ENCODE results near the gene AKR1A1.
A peak's percentile ranks its signal among the peaks of the same experiment; 100 is the strongest.

AKR1A1 gene

DNA sequence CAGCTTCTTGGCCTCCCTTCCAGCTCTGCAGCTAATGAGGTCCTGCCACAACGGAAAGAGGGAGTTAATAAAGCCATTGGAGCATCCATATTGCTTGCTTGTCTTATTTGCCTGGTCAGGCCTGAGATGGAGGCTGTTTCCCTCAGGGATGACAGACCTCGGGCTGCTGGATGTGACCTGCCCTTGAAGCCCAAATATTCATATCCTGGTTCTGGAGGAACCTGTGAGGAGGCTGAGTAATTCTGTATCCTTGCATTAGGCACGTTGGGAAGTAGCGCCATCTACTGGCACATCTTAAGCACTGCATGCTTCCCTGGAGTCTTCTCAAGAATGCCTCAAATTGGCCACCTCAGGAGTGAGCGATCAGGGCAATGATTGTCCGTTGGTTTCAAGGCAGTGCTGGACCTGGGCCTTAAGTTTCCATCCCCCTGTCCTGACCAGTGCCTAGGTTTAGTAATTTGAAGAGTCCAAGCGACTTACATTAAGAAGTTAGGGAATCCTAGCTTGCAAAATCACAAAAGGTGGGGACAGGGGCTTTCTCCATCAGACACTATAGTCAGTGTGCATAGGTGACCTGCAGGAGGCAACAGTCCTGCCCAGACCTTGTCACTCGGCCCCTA, 19.4 kb downstream of the AKR1A1 start:
- no peak overlapping the region for H2AFZ ChIP-seq (ENCODE audit: low read length, unreplicated experiment)
- no peak overlapping the region for H3K27ac ChIP-seq (ENCODE audit: low read depth, low read length)
- peaks cover 12% of the 10 kb centered on the region; the same call in 1 of the 2 replicates for H3K36me3 ChIP-seq (ENCODE audit: insufficient read depth, low read length)
- H3K4me3 ChIP-seq (ENCODE audit: low read depth, low read length): no peak overlapping the region
- no peaks in the 10 kb centered on the region for H3K4me1 ChIP-seq (ENCODE audit: control insufficient read depth, insufficient read depth, low read length, unreplicated experiment)
- no peaks in the 10 kb centered on the region for H3K27me3 ChIP-seq (ENCODE audit: insufficient read depth, low read length)
- H3K79me2 ChIP-seq (ENCODE audit: control insufficient read depth, insufficient read depth, low read length, unreplicated experiment): no peaks in the 10 kb centered on the region

DNA sequence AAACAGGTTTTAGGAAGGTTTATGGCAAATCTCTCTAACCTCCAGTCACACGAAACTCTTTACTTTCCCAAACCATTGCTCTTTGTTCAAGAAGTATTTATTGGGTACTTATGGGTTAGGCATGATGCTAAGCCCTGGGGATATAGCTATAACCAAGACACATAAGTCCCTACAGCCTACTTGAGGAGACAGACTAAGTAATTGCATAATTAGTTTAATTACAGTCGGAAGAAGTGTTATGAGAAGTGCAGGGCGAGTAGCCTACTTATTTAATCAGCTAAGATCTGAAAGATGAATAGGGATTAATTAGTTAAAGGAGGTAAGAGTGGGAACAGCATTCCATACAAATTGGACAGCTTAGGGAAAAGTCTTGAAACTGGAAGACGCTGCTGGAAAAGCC, 20.0 kb downstream of the AKR1A1 start:
- Histone ChIP-seq H3K27ac (ENCODE audit: low read depth, low read length) (no peak overlapping the region), H3K4me3 (ENCODE audit: low read depth, low read length) (no peak overlapping the region), H3K79me2 (ENCODE audit: control insufficient read depth, insufficient read depth, low read length, unreplicated experiment) (no peaks in the 10 kb centered on the region), H3K4me1 (ENCODE audit: control insufficient read depth, insufficient read depth, low read length, unreplicated experiment) (no peaks in the 10 kb centered on the region), H2AFZ (ENCODE audit: low read length, unreplicated experiment) (no peak overlapping the region), H3K27me3 (ENCODE audit: insufficient read depth, low read length) (no peaks in the 10 kb centered on the region), H3K36me3 (ENCODE audit: insufficient read depth, low read length) (peaks cover 12% of the 10 kb centered on the region; the same call in 1 of the 2 replicates)

DNA sequence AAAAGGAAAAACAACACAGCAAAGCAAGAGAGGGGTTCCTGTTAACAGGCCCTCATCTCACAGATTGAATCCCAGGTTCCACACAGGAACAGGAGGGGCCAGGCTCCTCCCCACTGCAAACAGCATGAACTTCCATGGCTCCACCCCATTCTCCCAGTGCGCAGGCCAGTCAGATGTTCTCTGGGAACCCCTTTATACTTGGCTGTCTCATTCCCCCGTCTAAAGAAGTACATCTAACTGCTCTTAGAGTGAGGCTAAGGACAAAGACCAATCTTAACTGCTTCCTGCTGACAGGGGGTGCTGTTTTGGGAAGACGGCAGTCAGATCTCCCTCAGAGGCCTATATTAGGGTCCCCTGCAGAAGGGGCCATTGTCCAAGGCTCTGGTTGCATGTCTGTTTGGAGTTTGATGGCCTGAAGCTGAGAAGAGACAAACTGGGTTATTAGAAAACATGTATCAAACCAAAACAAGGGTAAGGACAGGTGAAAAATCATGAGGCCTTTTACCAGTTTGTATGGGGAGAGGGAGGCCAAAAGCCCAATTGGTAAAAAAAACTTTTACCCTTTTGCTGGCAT, 22.7 kb downstream of the AKR1A1 start:
- Histone ChIP-seq H3K27ac (ENCODE audit: low read depth, low read length) (no peak overlapping the region), H2AFZ (ENCODE audit: low read length, unreplicated experiment) (no peak overlapping the region), H3K4me3 (ENCODE audit: low read depth, low read length) (no peak overlapping the region), H3K27me3 (ENCODE audit: insufficient read depth, low read length) (no peaks in the 10 kb centered on the region), H3K79me2 (ENCODE audit: control insufficient read depth, insufficient read depth, low read length, unreplicated experiment) (no peaks in the 10 kb centered on the region), H3K36me3 (ENCODE audit: insufficient read depth, low read length) (peaks cover 8% of the 10 kb centered on the region; the same call in 1 of the 2 replicates), H3K4me1 (ENCODE audit: control insufficient read depth, insufficient read depth, low read length, unreplicated experiment) (no peaks in the 10 kb centered on the region)

DNA sequence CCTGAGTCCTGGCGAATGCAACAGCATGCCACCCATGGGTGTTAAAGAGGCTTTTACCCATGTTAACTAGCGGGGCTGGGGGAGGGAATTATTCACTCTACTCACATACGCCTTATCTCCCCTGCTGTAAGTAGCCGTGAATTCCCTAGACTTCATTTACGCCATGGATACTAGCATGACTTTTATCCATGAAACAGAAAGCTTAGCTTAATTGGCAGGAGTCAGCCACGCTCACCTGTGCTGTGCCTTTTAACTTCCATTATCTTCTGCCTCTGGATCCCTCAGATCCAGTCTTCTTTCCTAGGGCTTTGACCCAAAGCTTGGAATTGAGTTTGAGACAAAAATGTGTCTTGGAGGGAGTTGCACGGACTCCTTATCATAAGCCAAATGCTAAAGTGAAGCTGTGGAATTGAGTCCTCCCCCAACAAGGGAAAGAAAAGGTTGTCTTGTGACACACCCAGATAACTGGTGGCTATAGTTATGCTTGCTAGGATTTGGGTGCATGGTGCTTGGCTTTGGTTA, 23.5 kb downstream of the AKR1A1 start:
- H3K27me3 ChIP-seq (ENCODE audit: insufficient read depth, low read length): no peaks in the 10 kb centered on the region
- H3K27ac ChIP-seq (ENCODE audit: low read depth, low read length): no peak overlapping the region
- H2AFZ ChIP-seq (ENCODE audit: low read length, unreplicated experiment): no peak overlapping the region
- no peak overlapping the region for H3K4me3 ChIP-seq (ENCODE audit: low read depth, low read length)
- H3K4me1 ChIP-seq (ENCODE audit: control insufficient read depth, insufficient read depth, low read length, unreplicated experiment): no peaks in the 10 kb centered on the region
- H3K36me3 ChIP-seq (ENCODE audit: insufficient read depth, low read length): peaks cover 8% of the 10 kb centered on the region; the same call in 1 of the 2 replicates
- H3K79me2 ChIP-seq (ENCODE audit: control insufficient read depth, insufficient read depth, low read length, unreplicated experiment): no peaks in the 10 kb centered on the region

DNA sequence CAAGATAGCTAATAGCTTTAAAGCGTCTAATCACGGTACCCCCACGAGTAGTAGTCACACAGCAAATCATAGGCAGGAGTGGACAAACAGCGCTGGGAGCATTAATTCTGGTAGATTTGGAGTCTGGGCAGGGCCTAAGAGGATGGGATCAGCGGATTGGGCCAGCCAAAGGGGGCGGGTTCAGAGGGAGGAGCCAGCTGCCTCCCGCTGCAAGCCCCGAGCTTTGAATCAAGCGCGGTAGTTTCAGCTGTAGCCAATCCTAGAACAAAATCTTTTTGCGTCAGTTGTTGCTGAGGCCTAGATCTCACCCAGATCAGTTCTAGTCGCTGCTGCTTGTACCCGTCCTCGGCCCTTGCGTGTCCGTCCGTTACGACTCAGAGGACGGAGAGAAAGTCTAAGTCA, 32.6 kb downstream of the AKR1A1 start:
- peaks cover 42% of the 10 kb centered on the region for H3K79me2 ChIP-seq (ENCODE audit: control insufficient read depth, insufficient read depth, low read length, unreplicated experiment)
- no peaks in the 10 kb centered on the region for H3K27me3 ChIP-seq (ENCODE audit: insufficient read depth, low read length)
- no peaks in the 10 kb centered on the region for H3K36me3 ChIP-seq (ENCODE audit: insufficient read depth, low read length)
- peak overlapping the region; percentile 99 for H2AFZ ChIP-seq (ENCODE audit: low read length, unreplicated experiment)
- H3K4me1 ChIP-seq (ENCODE audit: control insufficient read depth, insufficient read depth, low read length, unreplicated experiment): peaks cover 16% of the 10 kb centered on the region
- H3K27ac ChIP-seq (ENCODE audit: low read depth, low read length): peak overlapping the region; percentile 85
- peak overlapping the region; percentile 86 for H3K4me3 ChIP-seq (ENCODE audit: low read depth, low read length)

DNA sequence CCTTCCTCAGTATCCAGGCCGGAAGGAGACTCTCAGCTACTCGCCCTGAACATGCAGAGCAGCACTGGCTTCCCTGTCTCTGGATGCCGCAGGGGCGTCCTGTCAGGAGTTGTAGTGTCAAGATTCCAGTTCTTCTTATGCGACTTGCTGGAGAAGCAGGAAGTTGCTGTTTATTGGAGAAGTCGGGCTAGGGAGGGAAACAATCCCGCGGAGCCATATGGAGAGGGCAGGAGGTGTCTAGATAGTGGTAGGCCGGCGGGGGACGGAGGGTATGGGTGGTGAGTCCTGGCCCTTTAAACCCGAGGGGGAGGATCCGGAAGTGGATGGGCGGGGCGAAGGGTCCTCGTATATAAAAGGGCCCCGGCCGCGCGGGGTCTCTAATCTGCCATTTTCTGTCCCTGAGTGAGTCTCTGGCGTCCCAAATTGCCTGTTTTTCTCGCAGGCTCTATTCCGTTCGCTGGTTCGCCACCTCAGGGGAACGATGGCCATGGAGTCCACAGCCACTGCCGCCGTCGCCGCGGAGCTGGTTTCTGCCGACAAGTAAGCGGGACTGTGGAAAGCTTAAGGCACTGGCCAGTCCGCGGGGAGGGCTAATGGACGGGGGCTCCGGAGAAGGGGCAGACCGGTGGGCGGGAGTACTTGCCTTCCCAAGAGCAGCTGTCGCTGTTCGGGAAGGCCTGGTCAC, 33.2 kb downstream of the AKR1A1 start, which contains the start of gene NASP:
Gene NASP (plus strand): TSS at position 376 of the 685 bp plus-strand sequence. CDS start 106 bp downstream, at position 482.
- H3K4me1 ChIP-seq (ENCODE audit: control insufficient read depth, insufficient read depth, low read length, unreplicated experiment): peaks cover 16% of the 10 kb centered on the region
- no peaks in the 10 kb centered on the region for H3K36me3 ChIP-seq (ENCODE audit: insufficient read depth, low read length)
- peaks cover 48% of the 10 kb centered on the region for H3K79me2 ChIP-seq (ENCODE audit: control insufficient read depth, insufficient read depth, low read length, unreplicated experiment)

DNA sequence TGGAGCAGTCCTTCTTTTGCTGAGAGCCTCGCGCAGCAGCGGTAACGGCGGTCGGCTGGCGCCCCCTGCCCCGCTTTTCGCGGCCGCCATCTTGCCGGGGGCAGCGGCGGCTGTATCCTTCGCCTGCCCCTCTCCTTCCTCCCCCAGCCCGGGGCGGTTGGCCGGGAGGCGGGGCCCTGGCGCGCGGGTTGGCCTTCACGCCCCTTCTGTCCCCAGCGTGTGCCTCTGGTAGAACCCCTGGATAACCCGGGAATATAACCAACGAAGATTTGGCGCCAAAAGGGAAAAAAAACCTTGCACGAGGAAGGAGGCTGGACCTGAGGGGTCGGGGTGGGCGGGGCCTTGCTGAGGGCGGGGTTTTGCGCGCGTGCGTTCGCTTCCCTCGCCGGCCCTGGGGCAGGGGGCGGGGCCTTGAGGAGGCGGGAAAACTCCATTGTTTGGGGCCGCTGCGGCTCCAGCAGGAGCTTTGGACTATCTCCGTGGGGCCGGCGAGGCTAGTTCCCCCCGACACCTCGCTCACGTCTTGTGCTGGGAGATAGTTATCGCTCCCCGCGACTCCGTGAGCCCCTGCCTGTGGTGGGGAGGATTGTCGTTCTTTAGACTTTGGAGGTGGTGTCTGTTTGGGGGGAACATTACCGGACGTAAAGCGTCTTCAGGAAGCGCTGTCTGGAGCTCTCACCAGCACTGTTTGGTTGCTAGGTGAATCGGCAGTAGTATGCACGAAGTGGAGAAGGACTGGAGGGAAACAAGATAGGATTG, 33.9 kb downstream of the AKR1A1 start:
- Histone ChIP-seq H3K4me1 (ENCODE audit: control insufficient read depth, insufficient read depth, low read length, unreplicated experiment) (peaks cover 16% of the 10 kb centered on the region), H2AFZ (ENCODE audit: low read length, unreplicated experiment) (peak overlapping the region; percentile 76), H3K79me2 (ENCODE audit: control insufficient read depth, insufficient read depth, low read length, unreplicated experiment) (peaks cover 55% of the 10 kb centered on the region), H3K36me3 (ENCODE audit: insufficient read depth, low read length) (no peaks in the 10 kb centered on the region), H3K27ac (ENCODE audit: low read depth, low read length) (peak overlapping the region; percentile 85), H3K4me3 (ENCODE audit: low read depth, low read length) (peak overlapping the region; percentile 86), H3K27me3 (ENCODE audit: insufficient read depth, low read length) (no peaks in the 10 kb centered on the region)

More for the DNA sequence above, 33.2 kb downstream of the AKR1A1 start, which contains the start of gene NASP:
- H2AFZ ChIP-seq (ENCODE audit: low read length, unreplicated experiment): peak within 1 kb of the TSS; percentile 99
- no peaks in the 10 kb centered on the region for H3K27me3 ChIP-seq (ENCODE audit: insufficient read depth, low read length)
- H3K4me3 ChIP-seq (ENCODE audit: low read depth, low read length): peak within 1 kb of the TSS; percentile 86
- H3K27ac ChIP-seq (ENCODE audit: low read depth, low read length): peak within 1 kb of the TSS; percentile 85

DNA sequence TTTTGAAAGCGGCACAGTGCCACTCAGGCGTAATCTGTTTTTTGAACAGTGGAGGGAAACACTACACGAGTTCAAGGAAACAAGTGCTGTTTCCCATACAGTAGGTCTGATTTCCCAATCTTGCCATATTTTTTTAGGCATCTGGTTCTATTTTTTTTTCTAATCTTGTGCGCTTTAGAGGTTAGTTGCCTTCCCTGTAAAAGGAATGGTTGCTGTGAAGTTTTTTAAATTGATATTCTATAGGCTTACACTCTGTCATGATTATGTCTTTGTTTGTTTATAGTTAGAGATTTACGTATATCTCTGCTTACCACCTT, 34.4 kb downstream of the AKR1A1 start:
- H3K36me3 ChIP-seq (ENCODE audit: insufficient read depth, low read length): no peaks in the 10 kb centered on the region
- H3K4me1 ChIP-seq (ENCODE audit: control insufficient read depth, insufficient read depth, low read length, unreplicated experiment): peaks cover 16% of the 10 kb centered on the region
- H3K27me3 ChIP-seq (ENCODE audit: insufficient read depth, low read length): no peaks in the 10 kb centered on the region
- H3K4me3 ChIP-seq (ENCODE audit: low read depth, low read length): peak overlapping the region; percentile 86
- H3K79me2 ChIP-seq (ENCODE audit: control insufficient read depth, insufficient read depth, low read length, unreplicated experiment): peaks cover 60% of the 10 kb centered on the region
- no peak overlapping the region for H2AFZ ChIP-seq (ENCODE audit: low read length, unreplicated experiment)
- H3K27ac ChIP-seq (ENCODE audit: low read depth, low read length): peak overlapping the region; percentile 85

DNA sequence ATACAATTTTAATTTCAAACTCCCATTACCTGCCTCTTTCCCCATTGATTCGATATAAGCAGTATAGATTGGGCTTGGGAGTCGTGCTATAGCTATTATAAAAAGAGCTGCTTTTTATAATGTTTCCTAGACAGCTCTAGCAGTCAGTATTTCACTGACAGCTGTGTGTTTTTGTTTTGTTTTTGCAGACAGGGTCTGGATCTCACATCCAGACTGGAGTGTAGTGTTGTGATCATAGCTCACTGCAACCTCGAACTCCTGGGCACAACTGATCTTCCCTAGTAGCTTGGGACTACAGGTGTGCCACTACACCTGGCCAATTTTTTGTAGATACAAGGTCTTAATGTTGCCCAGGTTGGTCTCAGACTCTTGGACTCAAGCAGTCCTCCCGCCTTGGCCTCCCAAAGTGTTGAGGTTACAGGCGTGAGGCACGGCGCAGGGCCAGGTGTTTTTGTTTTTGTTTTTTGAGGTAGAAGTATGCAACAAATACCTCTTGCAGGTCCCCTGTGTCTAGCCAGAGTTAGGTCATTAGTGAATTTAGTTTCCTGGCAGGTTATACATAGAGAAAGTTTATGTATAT, 35.0 kb downstream of the AKR1A1 start:
- Histone ChIP-seq H2AFZ (ENCODE audit: low read length, unreplicated experiment) (no peak overlapping the region), H3K4me3 (ENCODE audit: low read depth, low read length) (peak overlapping the region; percentile 86), H3K79me2 (ENCODE audit: control insufficient read depth, insufficient read depth, low read length, unreplicated experiment) (peaks cover 65% of the 10 kb centered on the region), H3K27ac (ENCODE audit: low read depth, low read length) (peak overlapping the region; percentile 85), H3K4me1 (ENCODE audit: control insufficient read depth, insufficient read depth, low read length, unreplicated experiment) (peaks cover 16% of the 10 kb centered on the region), H3K27me3 (ENCODE audit: insufficient read depth, low read length) (no peaks in the 10 kb centered on the region), H3K36me3 (ENCODE audit: insufficient read depth, low read length) (no peaks in the 10 kb centered on the region)

DNA sequence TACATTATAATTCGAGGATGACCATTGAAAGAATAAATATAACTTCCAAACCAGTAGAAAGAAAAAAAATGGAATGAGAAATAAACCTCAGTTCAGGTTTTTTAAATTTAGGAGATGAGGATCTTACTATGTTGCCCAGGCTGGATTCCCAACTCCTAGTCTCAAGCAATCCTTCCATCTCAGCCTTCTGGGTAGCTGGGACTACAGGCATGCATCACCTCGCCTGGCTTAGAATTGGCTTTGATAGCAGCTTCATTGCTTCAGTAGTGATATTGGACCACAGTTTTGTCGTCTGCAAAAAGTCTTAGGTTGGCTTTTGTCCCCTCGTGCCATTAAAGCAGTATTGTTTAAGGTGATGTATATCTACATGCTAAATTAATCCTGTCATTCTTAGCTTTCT, 36.1 kb downstream of the AKR1A1 start:
- Histone ChIP-seq H3K27ac (ENCODE audit: low read depth, low read length) (peak overlapping the region; percentile 27; the same call in 1 of the 2 replicates), H2AFZ (ENCODE audit: low read length, unreplicated experiment) (no peak overlapping the region), H3K4me1 (ENCODE audit: control insufficient read depth, insufficient read depth, low read length, unreplicated experiment) (peaks cover 16% of the 10 kb centered on the region), H3K36me3 (ENCODE audit: insufficient read depth, low read length) (no peaks in the 10 kb centered on the region), H3K27me3 (ENCODE audit: insufficient read depth, low read length) (no peaks in the 10 kb centered on the region), H3K4me3 (ENCODE audit: low read depth, low read length) (peak overlapping the region; percentile 86), H3K79me2 (ENCODE audit: control insufficient read depth, insufficient read depth, low read length, unreplicated experiment) (peaks cover 72% of the 10 kb centered on the region)
